Esophagus muscularis mucosa (tissue), 4 donors: ENCODE measurements around the gene UBAP1. TPM values are rescaled to one million over a fixed set of nuclear protein-coding genes. Genes with fewer than 3 reads are reported as not detected.
A peak's percentile ranks its signal among the peaks of the same experiment; 100 is the strongest.
"Not testable (repeated sequence)": the region's sequence is repeated elsewhere in the genome, so short reads cannot be mapped to it uniquely, and the experiment has no call there.

Source experiments
- DNase-seq: peaks from one replicate; pipeline ENCODE4 v3.0.0-alpha.2; 2017; ENCODE audit errors: extremely low spot score
- H3K27ac ChIP-seq, 4 donors: fragments of 200-600 bp; sonication (generic); replicated peaks in 1 of 4; 1 replicate in 3 of 4; 2 replicates in 1 of 4; pipeline ENCODE4 v1.5.1; 2016 to 2019; ENCODE audit warnings: mild to moderate bottlenecking in 1 of 4
- H3K27me3 ChIP-seq, 4 donors: fragments of 200-600 bp; sonication (generic); one replicate each; pipeline versions ENCODE4 v1.5.1 to v1.6.0; 2016 to 2019
- H3K36me3 ChIP-seq, 4 donors: fragments of 200-600 bp; sonication (generic); one replicate each; pipeline ENCODE4 v1.5.1; 2016 to 2019
- H3K4me1 ChIP-seq, 4 donors: fragments of 200-600 bp; sonication (generic); one replicate each; pipeline ENCODE4 v1.5.1; 2016 to 2019
- H3K4me3 ChIP-seq, 4 donors: fragments of 200-600 bp; sonication (generic); 1 replicate in 2 of 4; 2 replicates in 2 of 4; pipeline ENCODE4 v1.5.1; 2016 to 2019; ENCODE audit warnings: mild to moderate bottlenecking in 4 of 4, moderate library complexity in 1 of 4
- H3K9me3 ChIP-seq, 4 donors: fragments of 200-600 bp; sonication (generic); 1 replicate in 3 of 4; 2 replicates in 1 of 4; pipeline ENCODE4 v1.5.1; 2016 to 2019
- EP300 ChIP-seq: sonication (generic); formaldehyde crosslinking; IDR thresholded peaks from one replicate; pipeline ENCODE4 v1.6.1; 2017; ENCODE audit warnings: antibody characterized with exemption
- POLR2A ChIP-seq: fragments of 450-650 bp; IDR thresholded peaks from one replicate; pipeline ENCODE4 v1.6.1; 2017; ENCODE audit warnings: antibody characterized with exemption, moderate library complexity, mild to moderate bottlenecking, low read depth
- POLR2AphosphoS5 ChIP-seq, 2 donors: sonication (generic); formaldehyde crosslinking; IDR thresholded peaks; one replicate each; pipeline ENCODE4 v1.6.1; 2017; ENCODE audit warnings: antibody characterized with exemption in 2 of 2
- WGBS: methylation state at CpG from one replicate; pipeline ENCODE4 v1.1.5; 2018; 5-methylcytosine and 5-hydroxymethylcytosine counted together
- intact Hi-C: fragments of 100-400 bp; cut with DNase I; formaldehyde crosslinking; loops from one replicate; pipeline ENCODE4 v1.15.1; 2023
- total RNA-seq, 4 donors: library from RNA; depleted of rRNA; stranded (reverse); fragments of >200 nt; gene quantifications; one replicate each; pipeline versions ENCODE4 v1.1.0 to v1.2.1, GENCODE V29; 2016
- TF ChIP-seq, protein P1 (sequence below), 3 experiments: fragments of 200-600 bp in 2 of 3; fragments of 450-650 bp in 1 of 3; sonication (generic) in 2 of 3; IDR thresholded peaks; one replicate each; pipeline ENCODE4 v1.5.1; 2017 to 2019; ENCODE audit warnings: antibody characterized with exemption in 3 of 3, mild to moderate bottlenecking in 2 of 3, moderate library complexity in 1 of 3

Gene UBAP1
- total RNA-seq, 4 donors from 2014 or later = 54.0 to 84.3 (median 72.6) TPM

DNA sequence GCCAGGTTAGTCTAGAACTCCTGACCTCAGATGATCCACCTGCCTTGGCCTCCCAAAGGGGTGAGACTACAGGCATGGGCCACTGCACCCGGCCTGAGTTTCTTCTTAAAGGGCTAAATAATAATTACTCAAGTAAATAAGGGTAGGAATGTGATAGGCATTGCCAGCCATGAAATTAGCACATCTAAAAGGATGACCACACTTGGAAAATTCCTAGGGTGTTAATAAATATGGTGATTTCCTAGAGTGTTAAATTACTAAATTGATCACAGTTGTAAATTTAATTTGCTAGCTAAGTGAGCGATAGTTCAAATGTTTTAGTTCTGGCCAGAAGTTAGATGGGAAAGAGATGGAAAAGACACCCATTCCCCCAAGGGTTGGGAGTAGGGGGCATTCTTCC, 53.4 kb downstream of the UBAP1 start:
- intact Hi-C loops = no loop called here
- H3K4me1 ChIP-seq = peaks cover 0 to 18% (median 15%) of the 10 kb centered on the region in 4 donors
- no peak overlapping the region for H3K27ac ChIP-seq
- no peaks in the 10 kb centered on the region for H3K9me3 ChIP-seq
- no peaks in the 10 kb centered on the region for H3K27me3 ChIP-seq
- DNase-seq = no peak
- WGBS = 98% methylated on average over 2 of the region's 2 CpGs
- H3K36me3 ChIP-seq = peaks cover 12 to 30% (median 21%) of the 10 kb centered on the region in 4 donors
- TF ChIP-seq POLR2A (no peak), POLR2AphosphoS5 (IDR thresholded peaks at IDR 0.05) (no peak)
- no peak overlapping the region for H3K4me3 ChIP-seq

- H3K9me3 ChIP-seq = no peaks in the 10 kb centered on the region
- no peaks in the 10 kb centered on the region for H3K27me3 ChIP-seq
- 83% methylated on average over 1 of the region's 1 CpG for WGBS
- H3K27ac ChIP-seq = peak overlapping the region in 3 of 4 donors; percentile 24 to 52 (median 40)
- no peak overlapping the region for H3K4me3 ChIP-seq
- peaks cover 12 to 33% (median 23%) of the 10 kb centered on the region in 4 donors for H3K36me3 ChIP-seq
- DNase-seq = no peak
- TF ChIP-seq, protein P1, sequence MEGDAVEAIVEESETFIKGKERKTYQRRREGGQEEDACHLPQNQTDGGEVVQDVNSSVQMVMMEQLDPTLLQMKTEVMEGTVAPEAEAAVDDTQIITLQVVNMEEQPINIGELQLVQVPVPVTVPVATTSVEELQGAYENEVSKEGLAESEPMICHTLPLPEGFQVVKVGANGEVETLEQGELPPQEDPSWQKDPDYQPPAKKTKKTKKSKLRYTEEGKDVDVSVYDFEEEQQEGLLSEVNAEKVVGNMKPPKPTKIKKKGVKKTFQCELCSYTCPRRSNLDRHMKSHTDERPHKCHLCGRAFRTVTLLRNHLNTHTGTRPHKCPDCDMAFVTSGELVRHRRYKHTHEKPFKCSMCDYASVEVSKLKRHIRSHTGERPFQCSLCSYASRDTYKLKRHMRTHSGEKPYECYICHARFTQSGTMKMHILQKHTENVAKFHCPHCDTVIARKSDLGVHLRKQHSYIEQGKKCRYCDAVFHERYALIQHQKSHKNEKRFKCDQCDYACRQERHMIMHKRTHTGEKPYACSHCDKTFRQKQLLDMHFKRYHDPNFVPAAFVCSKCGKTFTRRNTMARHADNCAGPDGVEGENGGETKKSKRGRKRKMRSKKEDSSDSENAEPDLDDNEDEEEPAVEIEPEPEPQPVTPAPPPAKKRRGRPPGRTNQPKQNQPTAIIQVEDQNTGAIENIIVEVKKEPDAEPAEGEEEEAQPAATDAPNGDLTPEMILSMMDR (IDR thresholded peaks at IDR 0.05) = no peak
- TF ChIP-seq POLR2AphosphoS5 (IDR thresholded peaks at IDR 0.05) = peak in 1 of 2 donors; percentile 17
- intact Hi-C loops = no loop called here
- H3K4me1 ChIP-seq = peaks cover 3 to 28% (median 21%) of the 10 kb centered on the region in 4 donors
These were observed 54.8 kb downstream of the UBAP1 start for GRCh38 chr9:34233672-34234071.

DNA sequence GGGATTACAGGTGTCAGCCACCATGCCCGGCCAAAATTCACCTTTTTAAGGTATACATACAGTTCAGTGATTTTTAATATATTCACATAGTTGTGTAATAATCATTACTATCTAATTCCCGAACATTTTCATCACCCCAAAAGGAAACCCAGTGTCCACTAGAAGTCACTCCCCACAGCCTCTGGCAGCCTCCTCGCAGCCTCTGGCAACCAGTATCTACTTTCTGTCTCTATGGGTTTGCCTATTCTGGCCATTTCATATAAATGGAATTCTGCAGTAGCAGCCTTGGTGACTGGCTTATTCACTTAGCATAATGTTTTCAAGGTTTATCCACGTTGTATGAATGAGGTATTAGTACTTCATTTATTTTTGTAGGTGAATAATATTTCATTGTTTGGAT, 59.0 kb downstream of the UBAP1 start:
- Histone ChIP-seq H3K27me3 (no peaks in the 10 kb centered on the region), H3K9me3 (no peaks in the 10 kb centered on the region), H3K4me3 (no peak overlapping the region), H3K27ac (no peak overlapping the region), H3K36me3 (peaks cover 24 to 52% (median 38%) of the 10 kb centered on the region in 4 donors), H3K4me1 (peaks cover 29 to 50% (median 49%) of the 10 kb centered on the region in 4 donors)
- intact Hi-C loops = no loop called here
- TF ChIP-seq, protein P1 (IDR thresholded peaks at IDR 0.05) = no peak
- TF ChIP-seq POLR2A = no peak
- TF ChIP-seq EP300 = no peak
- TF ChIP-seq POLR2AphosphoS5 (IDR thresholded peaks at IDR 0.05) = no peak
- WGBS = 75% methylated on average over 4 of the region's 4 CpGs
- no peak for DNase-seq

DNA sequence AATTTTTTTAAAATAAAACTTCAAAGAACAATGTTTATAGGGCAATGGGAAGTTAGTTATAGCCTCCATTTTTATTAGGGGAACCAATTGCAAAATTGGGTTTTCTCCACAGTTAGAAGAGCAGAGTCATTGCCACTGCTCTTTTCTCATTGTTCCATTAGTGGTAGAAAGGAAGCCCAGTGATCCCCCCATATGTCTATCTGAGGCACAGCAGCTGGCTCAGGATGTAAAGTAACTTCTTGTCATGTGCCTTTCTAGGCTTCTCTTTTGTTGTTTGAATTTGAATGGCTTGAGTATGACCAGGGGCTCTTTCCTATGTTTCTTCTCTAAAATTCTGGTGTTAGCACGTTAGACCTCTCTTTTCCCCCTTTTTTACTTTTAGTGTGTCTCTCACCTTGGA, 61.2 kb downstream of the UBAP1 start:
- Histone ChIP-seq H3K4me3 (no peak overlapping the region), H3K27me3 (no peaks in the 10 kb centered on the region), H3K36me3 (peaks cover 18 to 46% (median 34%) of the 10 kb centered on the region in 4 donors), H3K27ac (peak overlapping the region in 1 of 4 donors; percentile 30), H3K4me1 (peaks cover 40 to 47% (median 46%) of the 10 kb centered on the region in 4 donors), H3K9me3 (no peaks in the 10 kb centered on the region)
- DNase-seq = no peak
- 26% methylated on average over 1 of the region's 1 CpG for WGBS
- TF ChIP-seq POLR2AphosphoS5 (IDR thresholded peaks at IDR 0.05) (no peak), EP300 (no peak), POLR2A (no peak)
- TF ChIP-seq, protein P1 (IDR thresholded peaks at IDR 0.05) = no peak
- intact Hi-C loops = no loop called here

GRCh38 chr9:34242830-34243229, 64.0 kb downstream of the UBAP1 start:
- H3K27ac ChIP-seq = peak overlapping the region; percentile 47 to 54 (median 51)
- H3K4me3 ChIP-seq = no peak overlapping the region
- intact Hi-C loops = no loop called here
- H3K9me3 ChIP-seq = no peaks in the 10 kb centered on the region
- 39% methylated on average over 2 of the region's 2 CpGs for WGBS
- H3K4me1 ChIP-seq = peaks cover 42 to 57% (median 48%) of the 10 kb centered on the region in 4 donors
- H3K27me3 ChIP-seq = no peaks in the 10 kb centered on the region
- H3K36me3 ChIP-seq = peaks cover 9 to 35% (median 20%) of the 10 kb centered on the region in 4 donors
- DNase-seq = no peak
- TF ChIP-seq POLR2AphosphoS5 (IDR thresholded peaks at IDR 0.05) = no peak
- no peak for TF ChIP-seq EP300
- no peak for TF ChIP-seq POLR2A
- TF ChIP-seq, protein P1 (IDR thresholded peaks at IDR 0.05) = no peak

DNA sequence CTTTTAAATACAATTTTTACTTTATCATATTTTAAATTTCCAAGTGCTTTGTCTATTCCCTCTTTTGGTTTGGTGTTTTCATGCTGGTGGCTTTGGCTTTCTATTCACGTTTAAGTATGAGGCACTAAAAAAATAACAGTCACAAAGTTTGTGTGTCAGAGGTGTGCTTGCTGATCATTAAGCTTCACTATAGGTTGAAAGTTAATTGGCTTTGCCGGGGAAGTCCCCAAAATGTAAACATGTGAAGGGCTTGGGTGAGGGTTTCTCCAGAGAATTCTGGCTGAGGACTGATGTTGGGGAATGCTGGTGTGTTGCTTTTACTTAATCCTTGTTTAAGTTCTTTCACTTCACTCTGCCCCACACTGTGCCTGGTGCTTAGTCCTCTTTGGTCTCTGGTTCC, 66.4 kb downstream of the UBAP1 start:
- no CpG with 5 or more reads among the region's 2 CpGs for WGBS
- H3K27me3 ChIP-seq, intact Hi-C loops, DNase-seq, H3K4me3 ChIP-seq, H3K27ac ChIP-seq, H3K9me3 ChIP-seq: not testable (repeated sequence)
- Histone ChIP-seq H3K4me1 (peaks cover 32 to 56% (median 40%) of the 10 kb centered on the region in 4 donors), H3K36me3 (peaks cover 9 to 56% (median 34%) of the 10 kb centered on the region in 4 donors)
